ENCODE results near the gene RPL36. TPM values are rescaled to one million over a fixed set of nuclear protein-coding genes. Genes with fewer than 3 reads are reported as not detected.
A peak's percentile ranks its signal among the peaks of the same experiment; 100 is the strongest.

The RPL36 gene
- total and polyA plus RNA-seq, 9 of the 15 experiments (the other 6 are each of a cell fraction or from before 2014, with no cell fraction given), result 350 to 3,412 (median 1,507) TPM

DNA sequence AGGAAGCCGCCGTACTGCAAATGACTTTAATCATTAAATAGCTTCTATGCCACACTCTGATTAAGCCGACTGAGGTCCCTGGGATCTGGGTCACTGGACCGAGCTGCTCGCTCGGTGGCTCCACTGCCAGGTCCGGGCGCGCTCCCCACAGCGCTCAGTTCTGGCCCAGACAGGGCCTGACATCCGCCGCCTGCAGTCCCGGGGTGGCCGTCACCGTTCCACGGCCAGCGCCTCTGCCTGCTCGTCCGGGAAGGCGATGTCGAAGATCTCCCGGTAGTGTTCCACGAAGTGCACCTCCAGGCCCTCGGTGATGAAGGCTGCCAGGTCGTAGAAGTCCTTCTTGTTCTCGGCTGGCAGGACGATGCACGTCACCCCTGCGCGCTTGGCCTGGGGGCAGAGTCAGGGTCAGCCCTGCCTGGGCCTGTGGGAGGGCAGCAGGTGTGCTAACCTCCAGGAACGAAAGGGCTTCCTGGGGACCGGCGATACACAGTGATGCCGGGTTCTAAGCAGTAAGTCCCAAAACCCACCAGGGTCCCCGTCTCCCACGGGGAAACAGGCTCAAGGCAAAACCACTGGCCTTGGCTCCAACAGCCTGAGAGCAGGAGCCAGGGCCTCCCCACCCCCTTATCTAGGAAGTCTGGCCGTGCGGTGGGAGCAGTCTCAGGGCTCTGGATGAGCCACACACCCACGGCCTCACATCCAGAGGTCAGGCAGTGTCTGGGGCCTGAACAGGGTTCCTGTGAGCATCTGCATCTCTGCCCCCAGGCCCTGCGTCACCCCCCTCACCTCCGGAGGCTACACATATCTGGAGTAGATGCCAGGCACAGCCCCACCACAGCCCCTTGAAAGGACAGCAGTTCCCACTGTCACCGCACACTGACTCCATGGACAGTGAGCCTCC is 2.0 kb downstream of the RPL36 start:
- H3K4me2 ChIP-seq (ENCODE audit: insufficient read depth, low read length), result peak overlapping the region; percentile 93
- peaks cover 55% of the 10 kb centered on the region for H4K20me1 ChIP-seq (replicated peaks; ENCODE audit: control insufficient read depth, insufficient read depth, low read length)
- H3K27me3 ChIP-seq (ENCODE audit: control insufficient read depth in 2 of 2, insufficient read depth in 2 of 2, low read length in 2 of 2), result no peaks in the 10 kb centered on the region
- FAIRE-seq (peak; percentile 85), DNase-seq (ENCODE audit: extremely low read depth in 1 of 4, low spot score in 3 of 4) (peak in 2 of 4 experiments; percentile 63 to 78), ATAC-seq (peak; percentile 37)
- intact Hi-C loops (cut with micrococcal nuclease) (loop anchor here (1.0 to 2.0 kb wide), 2 partner anchors 26 to 99 kb away; partner anchors contain the start of gene DUS3L), in situ Hi-C loops (cut with MboI) (no loop called here)
- no TSS peak for BruUV-seq (replicated peaks)
- CTCF ChIA-PET (ENCODE audit: low intra/inter-chr PET ratio), result interaction anchor here (0.6 kb wide), 1 partner anchor 77 kb away, joined by 3 read pairs; no protein-coding TSS in a partner anchor
- H3K36me3 ChIP-seq (ENCODE audit: control insufficient read depth, insufficient read depth, low read length), result peaks cover 68% of the 10 kb centered on the region
- H3K27ac ChIP-seq (ENCODE audit: extremely low read depth, low read depth, low read length), result peak overlapping the region; percentile 96
- H3K79me2 ChIP-seq (ENCODE audit: control insufficient read depth, insufficient read depth, low read length), result peaks cover 67% of the 10 kb centered on the region
- no peak overlapping the region for H2AFZ ChIP-seq (ENCODE audit: low read depth, low read length)
- H3K9me3 ChIP-seq (replicated peaks; ENCODE audit: control insufficient read depth, insufficient read depth, low read depth, low read length), result no peaks in the 10 kb centered on the region
- POLR2A ChIA-PET, result interaction anchor here (0.6 to 2.7 kb wide), 13 partner anchors 8 to 212 kb away, joined by 3 to 31 read pairs (median 7); partner anchors contain the start of genes CATSPERD, LONP1, NDUFA11 and SAFB
- peaks cover 17% of the 10 kb centered on the region for H3K9me1 ChIP-seq (ENCODE audit: control insufficient read depth, insufficient read depth, low read length)
- H3K9ac ChIP-seq (ENCODE audit: insufficient read depth in 1 of 2, low read depth in 2 of 2, low read length in 2 of 2), result peak overlapping the region; percentile 94 to 98
- H3K4me3 ChIP-seq, result peak overlapping the region; percentile 100
- WGBS (ENCODE audit: insufficient coverage, low coverage, missing lambda C conversion rate), result 10% methylated on average over 39 of the region's 42 CpGs
- H3K4me1 ChIP-seq (replicated peaks in 1 of 2; ENCODE audit: control insufficient read depth in 2 of 2, insufficient read depth in 2 of 2, low read length in 2 of 2), result peaks cover 14 to 75% of the 10 kb centered on the region in 2 experiments
- TF ChIP-seq POLR2AphosphoS5 (IDR thresholded peaks at IDR 0.05; ENCODE audit: control insufficient read depth, insufficient read depth, low read depth, low read length) (peak; percentile 17; the same call in 1 of the 2 replicates), HNRNPUL1 (IDR thresholded peaks at IDR 0.05; ENCODE audit: low read length) (no peak), MYNN (IDR thresholded peaks at IDR 0.05) (peak; percentile 28; the same call in 1 of the 2 replicates), MYNN (CRISPR knock-in tag; IDR thresholded peaks at IDR 0.05) (no peak), SUPT5H (IDR thresholded peaks at IDR 0.05) (peak; percentile 78), CXXC5 (CRISPR knock-in tag; IDR thresholded peaks at IDR 0.05) (no peak), ZSCAN32 (CRISPR knock-in tag; IDR thresholded peaks at IDR 0.05) (0 out of 2 replicates have a peak, but pooled peaks have one; percentile 43), RHOXF2B (CRISPR knock-in tag; conservative IDR thresholded peaks at IDR 0.05) (no peak), FUS (optimal IDR thresholded peaks at IDR 0.05; ENCODE audit: low read depth, low read length) (peak; percentile 85), CREB1 (IDR thresholded peaks at IDR 0.05) (peak; percentile 9), CREB1 (CRISPR knock-in tag; IDR thresholded peaks at IDR 0.05) (0 out of 2 replicates have a peak, but pooled peaks have one; percentile 27), ZNF224 (CRISPR knock-in tag; IDR thresholded peaks at IDR 0.05) (no peak), KDM4B (IDR thresholded peaks at IDR 0.05; ENCODE audit: borderline replicate concordance in 2 of 2, low read depth in 1 of 2) (0 out of 4 replicates have a peak, but pooled peaks of 1 of the 2 experiments have one; percentile 10), POLR2H (tag; IDR thresholded peaks at IDR 0.05; ENCODE audit: low read depth) (peak; percentile 32; the same call in 1 of the 2 replicates)
- TF ChIP-seq, protein P1, sequence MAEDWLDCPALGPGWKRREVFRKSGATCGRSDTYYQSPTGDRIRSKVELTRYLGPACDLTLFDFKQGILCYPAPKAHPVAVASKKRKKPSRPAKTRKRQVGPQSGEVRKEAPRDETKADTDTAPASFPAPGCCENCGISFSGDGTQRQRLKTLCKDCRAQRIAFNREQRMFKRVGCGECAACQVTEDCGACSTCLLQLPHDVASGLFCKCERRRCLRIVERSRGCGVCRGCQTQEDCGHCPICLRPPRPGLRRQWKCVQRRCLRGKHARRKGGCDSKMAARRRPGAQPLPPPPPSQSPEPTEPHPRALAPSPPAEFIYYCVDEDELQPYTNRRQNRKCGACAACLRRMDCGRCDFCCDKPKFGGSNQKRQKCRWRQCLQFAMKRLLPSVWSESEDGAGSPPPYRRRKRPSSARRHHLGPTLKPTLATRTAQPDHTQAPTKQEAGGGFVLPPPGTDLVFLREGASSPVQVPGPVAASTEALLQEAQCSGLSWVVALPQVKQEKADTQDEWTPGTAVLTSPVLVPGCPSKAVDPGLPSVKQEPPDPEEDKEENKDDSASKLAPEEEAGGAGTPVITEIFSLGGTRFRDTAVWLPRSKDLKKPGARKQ (CRISPR knock-in tag; IDR thresholded peaks at IDR 0.05), result no peak
- TF ChIP-seq, protein P2, sequence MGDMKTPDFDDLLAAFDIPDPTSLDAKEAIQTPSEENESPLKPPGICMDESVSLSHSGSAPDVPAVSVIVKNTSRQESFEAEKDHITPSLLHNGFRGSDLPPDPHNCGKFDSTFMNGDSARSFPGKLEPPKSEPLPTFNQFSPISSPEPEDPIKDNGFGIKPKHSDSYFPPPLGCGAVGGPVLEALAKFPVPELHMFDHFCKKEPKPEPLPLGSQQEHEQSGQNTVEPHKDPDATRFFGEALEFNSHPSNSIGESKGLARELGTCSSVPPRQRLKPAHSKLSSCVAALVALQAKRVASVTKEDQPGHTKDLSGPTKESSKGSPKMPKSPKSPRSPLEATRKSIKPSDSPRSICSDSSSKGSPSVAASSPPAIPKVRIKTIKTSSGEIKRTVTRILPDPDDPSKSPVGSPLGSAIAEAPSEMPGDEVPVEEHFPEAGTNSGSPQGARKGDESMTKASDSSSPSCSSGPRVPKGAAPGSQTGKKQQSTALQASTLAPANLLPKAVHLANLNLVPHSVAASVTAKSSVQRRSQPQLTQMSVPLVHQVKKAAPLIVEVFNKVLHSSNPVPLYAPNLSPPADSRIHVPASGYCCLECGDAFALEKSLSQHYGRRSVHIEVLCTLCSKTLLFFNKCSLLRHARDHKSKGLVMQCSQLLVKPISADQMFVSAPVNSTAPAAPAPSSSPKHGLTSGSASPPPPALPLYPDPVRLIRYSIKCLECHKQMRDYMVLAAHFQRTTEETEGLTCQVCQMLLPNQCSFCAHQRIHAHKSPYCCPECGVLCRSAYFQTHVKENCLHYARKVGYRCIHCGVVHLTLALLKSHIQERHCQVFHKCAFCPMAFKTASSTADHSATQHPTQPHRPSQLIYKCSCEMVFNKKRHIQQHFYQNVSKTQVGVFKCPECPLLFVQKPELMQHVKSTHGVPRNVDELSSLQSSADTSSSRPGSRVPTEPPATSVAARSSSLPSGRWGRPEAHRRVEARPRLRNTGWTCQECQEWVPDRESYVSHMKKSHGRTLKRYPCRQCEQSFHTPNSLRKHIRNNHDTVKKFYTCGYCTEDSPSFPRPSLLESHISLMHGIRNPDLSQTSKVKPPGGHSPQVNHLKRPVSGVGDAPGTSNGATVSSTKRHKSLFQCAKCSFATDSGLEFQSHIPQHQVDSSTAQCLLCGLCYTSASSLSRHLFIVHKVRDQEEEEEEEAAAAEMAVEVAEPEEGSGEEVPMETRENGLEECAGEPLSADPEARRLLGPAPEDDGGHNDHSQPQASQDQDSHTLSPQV (IDR thresholded peaks at IDR 0.05), result no peak

Measured in K562 (cell line).